Mucosa of descending colon (tissue), 3 donors: ENCODE data around the gene GJB4. TPM values are rescaled to one million over a fixed set of nuclear protein-coding genes. Genes with fewer than 3 reads are reported as not detected.

Experiments
- ATAC-seq: fragments of 200-7000 bp; cut with Tn5 transposase; one replicate; pipeline ENCODE4 v1.9.1; 2020; ENCODE audit warnings: mild to moderate bottlenecking, moderate library complexity
- DNase-seq, 3 donors: peaks; one replicate each; pipeline ENCODE4 v3.0.0-alpha.2; 2020
- H3K36me3 ChIP-seq: fragments of 200-600 bp; one replicate; pipeline ENCODE4 v1.8.0; 2021; ENCODE audit warnings: low read depth, mild to moderate bottlenecking
- H3K4me1 ChIP-seq: fragments of 200-600 bp; one replicate; pipeline ENCODE4 v1.8.0; 2021; ENCODE audit warnings: low read depth, mild to moderate bottlenecking
- H3K4me3 ChIP-seq: fragments of 200-600 bp; one replicate; pipeline ENCODE4 v1.8.0; 2021; ENCODE audit warnings: mild to moderate bottlenecking
- H3K9me3 ChIP-seq: fragments of 200-600 bp; one replicate; pipeline ENCODE4 v1.8.0; 2021; ENCODE audit warnings: mild to moderate bottlenecking
- CTCF ChIP-seq: fragments of 200-600 bp; IDR thresholded peaks from one replicate; pipeline ENCODE4 v1.8.0; 2022; ENCODE audit warnings: antibody characterized with exemption, mild to moderate bottlenecking
- intact Hi-C, 2 donors: fragments of 100-400 bp; cut with DNase I in 1 of 2; cut with micrococcal nuclease in 1 of 2; formaldehyde crosslinking; loops; one replicate each; pipeline versions ENCODE4 v1.11.0 to v1.11.1; 2022; cut with DNase I, micrococcal nuclease
- long read RNA-seq, 2 donors: library from polyadenylated mRNA; unstranded; transcript quantifications; one replicate each; pipeline ENCODE4 v2.0.0, GENCODE V29; 2019 to 2021
- total RNA-seq, 3 donors: library from RNA; stranded (reverse); fragmentation: NEBNext Ultra II Directional in 2 of 3; extraction: Animal tissue kit (Norgen Biotek cat#: 25700) in 2 of 3; gene quantifications; one replicate each; pipeline versions ENCODE4 v1.2.1 to v1.2.4, GENCODE V29; 2021 to 2023
- donor health status: DM: no; HTN: no; CAD: no; lungs with moderate emphysema.
- donor health status: DM: no; HTN: no; CAD: no.
- donor health status: DM: no; HTN: yes; CAD: no.

The GJB4 gene
- not detected for total RNA-seq
- long read RNA-seq, donor 1: 0 reads
- long read RNA-seq, donor 2: 0 reads

GRCh38 chr1:34759503-34760357 lies at the start of gene GJB4:
TSS of gene GJB4 (plus strand) at chr1:34759740. CDS start at chr1:34761255, 1,515 bp downstream.
- intact Hi-C loops: no loop called here
- Histone ChIP-seq H3K9me3 (no peaks in the 10 kb centered on the region), H3K36me3 (no peaks in the 10 kb centered on the region), H3K4me1 (no peaks in the 10 kb centered on the region), H3K4me3 (no peak within 1 kb of the TSS)
- peak; percentile 77 for ATAC-seq
- TF ChIP-seq CTCF: no peak
- DNase-seq: peak in 1 of 3 donors; percentile 6

- ATAC-seq (no peak), DNase-seq (no peak)
- no peak for TF ChIP-seq CTCF
- Histone ChIP-seq H3K4me1 (no peaks in the 10 kb centered on the region), H3K36me3 (no peaks in the 10 kb centered on the region), H3K9me3 (no peaks in the 10 kb centered on the region), H3K4me3 (no peak overlapping the region)
- intact Hi-C loops: no loop called here
Observed at GRCh38 chr1:34710812-34711211, 48.7 kb upstream of the GJB4 start.

GRCh38 chr1:34711485-34711884 lies 48.1 kb upstream of the GJB4 start:
- Histone ChIP-seq H3K9me3 (no peaks in the 10 kb centered on the region), H3K4me1 (no peaks in the 10 kb centered on the region), H3K4me3 (no peak overlapping the region), H3K36me3 (no peaks in the 10 kb centered on the region)
- intact Hi-C loops: no loop called here
- DNase-seq (no peak), ATAC-seq (no peak)
- no peak for TF ChIP-seq CTCF

- Histone ChIP-seq H3K4me1 (no peaks in the 10 kb centered on the region), H3K9me3 (no peaks in the 10 kb centered on the region), H3K36me3 (no peaks in the 10 kb centered on the region), H3K4me3 (no peak overlapping the region)
- DNase-seq (no peak), ATAC-seq (no peak)
- intact Hi-C loops: no loop called here
- TF ChIP-seq CTCF: no peak
Observed at GRCh38 chr1:34712007-34712688, 47.4 kb upstream of the GJB4 start.

- DNase-seq (no peak), ATAC-seq (no peak)
- no peak overlapping the region for H3K4me3 ChIP-seq
- H3K9me3 ChIP-seq: no peaks in the 10 kb centered on the region
- intact Hi-C loops: no loop called here
- H3K4me1 ChIP-seq: no peaks in the 10 kb centered on the region
- no peak for TF ChIP-seq CTCF
- no peaks in the 10 kb centered on the region for H3K36me3 ChIP-seq
Observed at GRCh38 chr1:34713443-34713842, 46.1 kb upstream of the GJB4 start.
